Measurements from ENCODE around the gene APBA2. TPM values are rescaled to one million over a fixed set of nuclear protein-coding genes. Genes with fewer than 3 reads are reported as not detected.
"Not testable (repeated sequence)": the region's sequence is repeated elsewhere in the genome, so short reads cannot be mapped to it uniquely, and the experiment has no call there.

APBA2 gene
- total RNA-seq, 1 donor from 2014 or later = 51.4 TPM

- TF ChIP-seq CTCF (IDR thresholded peaks at IDR 0.05; ENCODE audit: insufficient read depth, low read length, poor library complexity, severe bottlenecking) = no peak
- Histone ChIP-seq H3K4me3 (ENCODE audit: low read depth, low read length) (no peak overlapping the region), H3K36me3 (ENCODE audit: control insufficient read depth, insufficient read depth, low read length) (no peaks in the 10 kb centered on the region), H3K27me3 (ENCODE audit: control insufficient read depth, insufficient read depth, low read length) (no peaks in the 10 kb centered on the region)
- no peak for DNase-seq (ENCODE audit: low read depth)
These were observed 130.7 kb downstream of the APBA2 start for GRCh38 chr15:29016518-29016917.

- peak; percentile 16 for TF ChIP-seq CTCF (IDR thresholded peaks at IDR 0.05; ENCODE audit: insufficient read depth, low read length, poor library complexity, severe bottlenecking)
- H3K4me3 ChIP-seq (ENCODE audit: low read depth, low read length) = no peak overlapping the region
These were observed 132.5 kb downstream of the APBA2 start for GRCh38 chr15:29018120-29018805.

GRCh38 chr15:29018995-29019976 is 133.5 kb downstream of the APBA2 start:
- no peak for TF ChIP-seq CTCF (IDR thresholded peaks at IDR 0.05; ENCODE audit: insufficient read depth, low read length, poor library complexity, severe bottlenecking)
- Histone ChIP-seq H3K4me3 (ENCODE audit: low read depth, low read length) (no peak overlapping the region), H3K36me3 (ENCODE audit: control insufficient read depth, insufficient read depth, low read length) (no peaks in the 10 kb centered on the region), H3K27me3 (ENCODE audit: control insufficient read depth, insufficient read depth, low read length) (no peaks in the 10 kb centered on the region)
- DNase-seq (ENCODE audit: low read depth) = no peak

More at GRCh38 chr15:29018120-29018805, 132.5 kb downstream of the APBA2 start:
- Histone ChIP-seq H3K36me3 (ENCODE audit: control insufficient read depth, insufficient read depth, low read length) (no peaks in the 10 kb centered on the region), H3K27me3 (ENCODE audit: control insufficient read depth, insufficient read depth, low read length) (no peaks in the 10 kb centered on the region)
- no peak for DNase-seq (ENCODE audit: low read depth)

- H3K4me3 ChIP-seq (ENCODE audit: low read depth, low read length) = no peak overlapping the region
- DNase-seq (ENCODE audit: low read depth) = no peak
- H3K36me3 ChIP-seq (ENCODE audit: control insufficient read depth, insufficient read depth, low read length) = no peaks in the 10 kb centered on the region
- TF ChIP-seq CTCF (IDR thresholded peaks at IDR 0.05; ENCODE audit: insufficient read depth, low read length, poor library complexity, severe bottlenecking) = no peak
- H3K27me3 ChIP-seq (ENCODE audit: control insufficient read depth, insufficient read depth, low read length) = no peaks in the 10 kb centered on the region
These were observed 136.1 kb downstream of the APBA2 start for GRCh38 chr15:29021857-29022256.

- no peak for TF ChIP-seq CTCF (IDR thresholded peaks at IDR 0.05; ENCODE audit: insufficient read depth, low read length, poor library complexity, severe bottlenecking)
- H3K4me3 ChIP-seq (ENCODE audit: low read depth, low read length) = no peak overlapping the region
- no peaks in the 10 kb centered on the region for H3K36me3 ChIP-seq (ENCODE audit: control insufficient read depth, insufficient read depth, low read length)
- no peak for DNase-seq (ENCODE audit: low read depth)
- no peaks in the 10 kb centered on the region for H3K27me3 ChIP-seq (ENCODE audit: control insufficient read depth, insufficient read depth, low read length)
These were observed 138.9 kb downstream of the APBA2 start for GRCh38 chr15:29024662-29025061.

GRCh38 chr15:29025411-29025810 is 139.6 kb downstream of the APBA2 start:
- not testable (repeated sequence) for H3K36me3 ChIP-seq (ENCODE audit: control insufficient read depth, insufficient read depth, low read length); H3K27me3 ChIP-seq (ENCODE audit: control insufficient read depth, insufficient read depth, low read length); DNase-seq (ENCODE audit: low read depth); H3K4me3 ChIP-seq (ENCODE audit: low read depth, low read length)

- H3K27me3 ChIP-seq (ENCODE audit: control insufficient read depth, insufficient read depth, low read length); DNase-seq (ENCODE audit: low read depth); H3K36me3 ChIP-seq (ENCODE audit: control insufficient read depth, insufficient read depth, low read length); H3K4me3 ChIP-seq (ENCODE audit: low read depth, low read length): not testable (repeated sequence)
These were observed 142.4 kb downstream of the APBA2 start for GRCh38 chr15:29028158-29028557.
